K562 (cell line): ENCODE measurements around the gene AHCYL1. TPM values are rescaled to one million over a fixed set of nuclear protein-coding genes. Genes with fewer than 3 reads are reported as not detected.

Experiments
- CTCFL ChIP-seq: IDR thresholded peaks from 2 replicates; pipeline ENCODE4 v1.6.1; 2011; ENCODE audit warnings: borderline replicate concordance, low read depth, mild to moderate bottlenecking, moderate library complexity, low read length; ENCODE audit not compliant: insufficient read depth, poor library complexity, severe bottlenecking
- DACH1 ChIP-seq: fragments of 450-650 bp; IDR thresholded peaks from 2 replicates; pipeline ENCODE4 v1.6.1; 2018; ENCODE audit not compliant: partially characterized antibody
- E4F1 ChIP-seq: fragments of 250-450 bp; sonication (Bioruptor Pico); IDR thresholded peaks from 2 replicates; pipeline ENCODE4 v1.5.0; 2021; ENCODE audit warnings: mild to moderate bottlenecking, borderline replicate concordance
- HES1 ChIP-seq: fragments of 450-650 bp; IDR thresholded peaks from 2 replicates; pipeline ENCODE4 v1.6.1; 2016; ENCODE audit warnings: low read depth, mild to moderate bottlenecking, moderate library complexity
- MAFG ChIP-seq: fragments of 450-650 bp; conservative IDR thresholded peaks from 2 replicates; pipeline ENCODE4 v1.6.1; 2016; ENCODE audit warnings: missing genetic modification characterization, missing compliant biosample characterization
- POLR2H ChIP-seq: IDR thresholded peaks from 2 replicates; pipeline ENCODE4 v1.6.1; 2016; ENCODE audit warnings: missing genetic modification characterization, low read depth, mild to moderate bottlenecking, control low read depth, missing compliant biosample characterization, moderate library complexity
- SNRNP70 ChIP-seq: fragments of 200-400 bp; formaldehyde crosslinking; optimal IDR thresholded peaks from 2 replicates; pipeline ENCODE3; 2017; ENCODE audit warnings: low read depth, low read length
- SRSF1 ChIP-seq: fragments of 200-400 bp; formaldehyde crosslinking; IDR thresholded peaks from 2 replicates; pipeline ENCODE4 v1.6.1; 2017; ENCODE audit warnings: mild to moderate bottlenecking, low read depth, low read length, moderate library complexity
- SRSF9 ChIP-seq: fragments of 200-400 bp; formaldehyde crosslinking; IDR thresholded peaks from 2 replicates; pipeline ENCODE4 v1.6.1; 2017; ENCODE audit warnings: low read depth, low read length, borderline replicate concordance
- ZFP36 ChIP-seq: fragments of 150-350 bp; IDR thresholded peaks from 2 replicates; pipeline ENCODE4 v1.6.1; 2018; ENCODE audit warnings: low read length, low read depth; ENCODE audit not compliant: partially characterized antibody
- ZNF140 ChIP-seq: fragments of 250-450 bp; sonication (Bioruptor Pico); IDR thresholded peaks from 2 replicates; pipeline ENCODE4 v1.8.0; 2021; ENCODE audit warnings: moderate library complexity, mild to moderate bottlenecking, inconsistent platforms
- ZNF146 ChIP-seq: IDR thresholded peaks from one replicate; pipeline ENCODE4 v1.6.1; 2018; ENCODE audit warnings: missing compliant biosample characterization; ENCODE audit not compliant: unreplicated experiment
- ZNF175 ChIP-seq: fragments of 200-800 bp; sonication (Bioruptor generic); IDR thresholded peaks from 2 replicates; pipeline ENCODE4 v1.6.1; 2016; ENCODE audit warnings: low read depth, mild to moderate bottlenecking, missing genetic modification characterization, missing compliant biosample characterization
- ZNF384 ChIP-seq: IDR thresholded peaks from 2 replicates; pipeline ENCODE4 v1.6.1; 2012; ENCODE audit warnings: low read depth, low read length, improper control_type of control experiment
- polyA plus RNA-seq, 8 experiments: library from polyadenylated mRNA; depleted of rRNA in 4 of 8; stranded (reverse) in 5 of 8; unstranded in 3 of 8; fragments of >200 nt; fragmentation: Nextera tagmentation in 2 of 8; fragmentation: Illumina TruSeq in 1 of 8; extraction: Ambion mirVana in 2 of 8; extraction: Trizol in 1 of 8; gene quantifications; 2 replicates each; pipeline versions ENCODE4 v1.2.1 to v1.2.3, GENCODE V29; 2011 to 2014; ENCODE audit warnings: inconsistent platforms in 1 of 8, missing spikeins in 1 of 8
- total RNA-seq, 7 experiments: library from RNA; depleted of rRNA in 6 of 7; stranded (reverse); fragments of >200 nt in 6 of 7; fragmentation: Illumina TruSeq in 2 of 7; extraction: Trizol in 2 of 7; gene quantifications; 2 replicates each; pipeline versions ENCODE4 v1.2.1 to v1.2.3, GENCODE V29; 2011 to 2021; ENCODE audit warnings: low replicate concordance in 1 of 7
- TF ChIP-seq, protein P1 (sequence below): fragments of 450-650 bp; IDR thresholded peaks from 2 replicates; pipeline ENCODE4 v1.6.1; 2016; ENCODE audit warnings: mild to moderate bottlenecking
- TF ChIP-seq, protein P2 (sequence below): fragments of 250-450 bp; sonication (Bioruptor Pico); IDR thresholded peaks from 2 replicates; pipeline ENCODE4 v1.5.0; 2021
- TF ChIP-seq, protein P3 (sequence below): fragments of 200-400 bp; formaldehyde crosslinking; IDR thresholded peaks from 2 replicates; pipeline ENCODE4 v1.6.1; 2017; ENCODE audit warnings: mild to moderate bottlenecking, low read depth, low read length, moderate library complexity

The AHCYL1 gene
- total and polyA plus RNA-seq, 9 of the 15 experiments (the other 6 are each of a cell fraction or from before 2014, with no cell fraction given): 27.3 to 118 (median 44.5) TPM

GRCh38 chr1:110057963-110058518, 73.5 kb downstream of the AHCYL1 start (continued):
- TF ChIP-seq, protein P1, sequence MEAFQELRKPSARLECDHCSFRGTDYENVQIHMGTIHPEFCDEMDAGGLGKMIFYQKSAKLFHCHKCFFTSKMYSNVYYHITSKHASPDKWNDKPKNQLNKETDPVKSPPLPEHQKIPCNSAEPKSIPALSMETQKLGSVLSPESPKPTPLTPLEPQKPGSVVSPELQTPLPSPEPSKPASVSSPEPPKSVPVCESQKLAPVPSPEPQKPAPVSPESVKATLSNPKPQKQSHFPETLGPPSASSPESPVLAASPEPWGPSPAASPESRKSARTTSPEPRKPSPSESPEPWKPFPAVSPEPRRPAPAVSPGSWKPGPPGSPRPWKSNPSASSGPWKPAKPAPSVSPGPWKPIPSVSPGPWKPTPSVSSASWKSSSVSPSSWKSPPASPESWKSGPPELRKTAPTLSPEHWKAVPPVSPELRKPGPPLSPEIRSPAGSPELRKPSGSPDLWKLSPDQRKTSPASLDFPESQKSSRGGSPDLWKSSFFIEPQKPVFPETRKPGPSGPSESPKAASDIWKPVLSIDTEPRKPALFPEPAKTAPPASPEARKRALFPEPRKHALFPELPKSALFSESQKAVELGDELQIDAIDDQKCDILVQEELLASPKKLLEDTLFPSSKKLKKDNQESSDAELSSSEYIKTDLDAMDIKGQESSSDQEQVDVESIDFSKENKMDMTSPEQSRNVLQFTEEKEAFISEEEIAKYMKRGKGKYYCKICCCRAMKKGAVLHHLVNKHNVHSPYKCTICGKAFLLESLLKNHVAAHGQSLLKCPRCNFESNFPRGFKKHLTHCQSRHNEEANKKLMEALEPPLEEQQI: no peak
- no peak for TF ChIP-seq E4F1 (CRISPR knock-in tag)
- TF ChIP-seq ZNF146 (CRISPR knock-in tag): no peak
- TF ChIP-seq MAFG (tag): no peak
- TF ChIP-seq CTCFL: no peak
- TF ChIP-seq, protein P2, sequence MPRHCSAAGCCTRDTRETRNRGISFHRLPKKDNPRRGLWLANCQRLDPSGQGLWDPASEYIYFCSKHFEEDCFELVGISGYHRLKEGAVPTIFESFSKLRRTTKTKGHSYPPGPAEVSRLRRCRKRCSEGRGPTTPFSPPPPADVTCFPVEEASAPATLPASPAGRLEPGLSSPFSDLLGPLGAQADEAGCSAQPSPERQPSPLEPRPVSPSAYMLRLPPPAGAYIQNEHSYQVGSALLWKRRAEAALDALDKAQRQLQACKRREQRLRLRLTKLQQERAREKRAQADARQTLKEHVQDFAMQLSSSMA (CRISPR knock-in tag): no peak
- TF ChIP-seq ZNF384: no peak
- TF ChIP-seq, protein P3, sequence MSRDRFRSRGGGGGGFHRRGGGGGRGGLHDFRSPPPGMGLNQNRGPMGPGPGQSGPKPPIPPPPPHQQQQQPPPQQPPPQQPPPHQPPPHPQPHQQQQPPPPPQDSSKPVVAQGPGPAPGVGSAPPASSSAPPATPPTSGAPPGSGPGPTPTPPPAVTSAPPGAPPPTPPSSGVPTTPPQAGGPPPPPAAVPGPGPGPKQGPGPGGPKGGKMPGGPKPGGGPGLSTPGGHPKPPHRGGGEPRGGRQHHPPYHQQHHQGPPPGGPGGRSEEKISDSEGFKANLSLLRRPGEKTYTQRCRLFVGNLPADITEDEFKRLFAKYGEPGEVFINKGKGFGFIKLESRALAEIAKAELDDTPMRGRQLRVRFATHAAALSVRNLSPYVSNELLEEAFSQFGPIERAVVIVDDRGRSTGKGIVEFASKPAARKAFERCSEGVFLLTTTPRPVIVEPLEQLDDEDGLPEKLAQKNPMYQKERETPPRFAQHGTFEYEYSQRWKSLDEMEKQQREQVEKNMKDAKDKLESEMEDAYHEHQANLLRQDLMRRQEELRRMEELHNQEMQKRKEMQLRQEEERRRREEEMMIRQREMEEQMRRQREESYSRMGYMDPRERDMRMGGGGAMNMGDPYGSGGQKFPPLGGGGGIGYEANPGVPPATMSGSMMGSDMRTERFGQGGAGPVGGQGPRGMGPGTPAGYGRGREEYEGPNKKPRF: no peak
- TF ChIP-seq HES1: peak; percentile 82
- no peak for TF ChIP-seq DACH1
- no peak for TF ChIP-seq SRSF9
- no peak for TF ChIP-seq ZNF140 (CRISPR knock-in tag)
- TF ChIP-seq POLR2H (tag): no peak
- no peak for TF ChIP-seq SNRNP70
- TF ChIP-seq ZNF175 (CRISPR knock-in tag): no peak
- TF ChIP-seq ZFP36: no peak
- no peak for TF ChIP-seq SRSF1
